Testis (tissue), 3 donors: Measurements from ENCODE around the gene OTUD6A. TPM values are rescaled to one million over a fixed set of nuclear protein-coding genes. Genes with fewer than 3 reads are reported as not detected.
A peak's percentile ranks its signal among the peaks of the same experiment; 100 is the strongest.

Experiments
- DNase-seq: peaks from one replicate; pipeline ENCODE4 v3.0.0-alpha.2; 2019
- H3K27ac ChIP-seq, 2 donors: fragments of 200-600 bp; sonication (generic); one replicate each; pipeline ENCODE4 v1.5.1; 2019
- H3K27me3 ChIP-seq: fragments of 200-600 bp; sonication (generic); one replicate; pipeline ENCODE4 v1.5.1; 2019
- H3K36me3 ChIP-seq: fragments of 200-600 bp; sonication (generic); one replicate; pipeline ENCODE4 v1.5.1; 2017; ENCODE audit warnings: low read depth; ENCODE audit errors: missing control alignments
- H3K4me1 ChIP-seq: fragments of 200-600 bp; sonication (generic); one replicate; pipeline ENCODE4 v1.5.1; 2019
- H3K4me3 ChIP-seq, 2 donors: fragments of 200-600 bp; sonication (generic); one replicate each; pipeline ENCODE4 v1.5.1; 2017 to 2019
- H3K9me3 ChIP-seq: fragments of 200-600 bp; sonication (generic); one replicate; pipeline ENCODE4 v1.5.1; 2017
- CTCF ChIP-seq, 3 experiments: fragments of 450-650 bp in 2 of 3; fragments of 200-600 bp in 1 of 3; sonication (generic) in 1 of 3; IDR thresholded peaks; one replicate each; pipeline ENCODE4 v1.5.1; 2016 to 2019; ENCODE audit warnings: antibody characterized with exemption in 3 of 3, mild to moderate bottlenecking in 2 of 3, moderate library complexity in 1 of 3
- POLR2A ChIP-seq: fragments of 450-650 bp; IDR thresholded peaks from one replicate; pipeline ENCODE4 v1.6.1; 2017; ENCODE audit warnings: antibody characterized with exemption, mild to moderate bottlenecking, moderate library complexity
- WGBS, 2 donors: methylation state at CpG; one replicate each; pipeline ENCODE4 v1.1.5; 2018; 5-methylcytosine and 5-hydroxymethylcytosine counted together
- intact Hi-C: fragments of 100-400 bp; cut with DNase I; formaldehyde crosslinking; loops from one replicate; pipeline ENCODE4 v1.15.1; 2023; ENCODE audit warnings: low total_unique reads
- polyA plus RNA-seq: library from polyadenylated mRNA; stranded (reverse); fragments of 350-450 nt; fragmentation: Illumina TruSeq; extraction: RNeasy Lipid Tissue Mini Kit (QIAGEN cat#74804); gene quantifications from one replicate; pipeline ENCODE4 v1.2.3, GENCODE V29; 2014; ENCODE audit warnings: low read depth, low replicate concordance; ENCODE audit not compliant: insufficient read depth
- total RNA-seq, 2 donors: library from RNA; depleted of rRNA; stranded (reverse); fragments of >200 nt; gene quantifications; one replicate each; pipeline ENCODE4 v1.2.3, GENCODE V29; 2016

The OTUD6A gene
- total and polyA plus RNA-seq, 3 donors from 2014 or later: 6.9 to 17.9 (median 8.1) TPM

- no peaks in the 10 kb centered on the region for H3K36me3 ChIP-seq
- TF ChIP-seq CTCF (IDR thresholded peaks at IDR 0.05) (no peak), POLR2A (no peak)
- no peak overlapping the region for H3K27ac ChIP-seq
- WGBS, 2 donors: 18 to 68% methylated on average over 2 to 8 of the region's 11 CpGs
- H3K9me3 ChIP-seq: no peaks in the 10 kb centered on the region
- no peaks in the 10 kb centered on the region for H3K4me1 ChIP-seq
- H3K4me3 ChIP-seq: no peak overlapping the region
- DNase-seq: no peak
- intact Hi-C loops: no loop called here
- H3K27me3 ChIP-seq: no peaks in the 10 kb centered on the region
These were observed 9.2 kb upstream of the OTUD6A start for GRCh38 chrX:70052895-70053615.

DNA sequence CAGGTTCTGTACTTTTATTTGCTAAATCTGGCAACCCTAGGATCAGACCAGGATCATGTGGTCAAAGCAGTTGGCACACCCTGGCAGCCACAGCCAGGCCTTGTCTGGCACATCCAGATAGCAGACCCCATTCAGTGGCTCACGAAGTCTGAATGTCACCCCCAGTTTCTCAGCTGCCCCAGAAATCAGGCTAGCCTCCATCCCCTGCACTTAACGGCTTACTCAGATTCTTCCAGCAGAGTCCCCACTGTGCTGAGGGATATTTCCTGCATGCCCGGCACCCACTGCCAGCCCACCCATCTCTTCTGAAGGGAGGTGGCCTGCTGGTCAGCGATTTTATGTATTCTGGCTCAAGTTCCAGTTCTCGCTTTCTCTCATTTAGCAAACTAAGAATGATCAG, 7.9 kb upstream of the OTUD6A start:
- Histone ChIP-seq H3K4me3 (no peak overlapping the region), H3K36me3 (no peaks in the 10 kb centered on the region), H3K9me3 (no peaks in the 10 kb centered on the region), H3K27ac (no peak overlapping the region), H3K27me3 (no peaks in the 10 kb centered on the region), H3K4me1 (no peaks in the 10 kb centered on the region)
- no peak for TF ChIP-seq POLR2A
- TF ChIP-seq CTCF (IDR thresholded peaks at IDR 0.05): no peak
- 89 to 92% methylated on average over 3 to 5 of the region's 5 CpGs for WGBS, 2 donors
- no peak for DNase-seq
- intact Hi-C loops: no loop called here

- WGBS, 2 donors: 53 to 79% methylated on average over 9 to 52 of the region's 52 CpGs
- H3K4me3 ChIP-seq: peak overlapping the region; percentile 7
- TF ChIP-seq POLR2A (no peak), CTCF (IDR thresholded peaks at IDR 0.05) (no peak)
- H3K27ac ChIP-seq: no peak overlapping the region
- H3K4me1 ChIP-seq: no peaks in the 10 kb centered on the region
- H3K9me3 ChIP-seq: no peaks in the 10 kb centered on the region
- H3K36me3 ChIP-seq: no peaks in the 10 kb centered on the region
- intact Hi-C loops: no loop called here
- no peaks in the 10 kb centered on the region for H3K27me3 ChIP-seq
- DNase-seq: peak; percentile 14
These were observed 799 bp downstream of the OTUD6A start for GRCh38 chrX:70062961-70063550.

DNA sequence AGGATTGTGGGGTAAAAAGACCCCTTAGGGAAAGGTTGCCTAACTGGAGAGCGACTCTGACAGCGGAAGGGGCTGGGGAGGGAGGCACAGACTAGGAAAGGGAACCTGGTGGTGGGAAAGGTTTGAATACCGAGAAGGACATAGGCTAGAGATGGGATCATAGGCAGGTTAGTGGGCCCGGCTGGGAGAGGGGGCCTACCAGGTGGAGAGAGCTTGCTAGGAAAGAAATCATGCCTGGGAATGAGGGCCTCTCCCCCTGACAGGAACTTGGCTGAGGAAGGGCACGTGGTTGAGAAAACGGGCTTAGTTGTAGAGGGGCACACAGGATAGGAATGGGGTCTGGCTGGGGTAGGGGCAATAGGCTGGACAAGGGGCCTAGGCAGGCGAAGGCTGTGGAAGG, 4.4 kb downstream of the OTUD6A start:
- H3K36me3 ChIP-seq: no peaks in the 10 kb centered on the region
- no peak overlapping the region for H3K27ac ChIP-seq
- intact Hi-C loops: no loop called here
- no peaks in the 10 kb centered on the region for H3K27me3 ChIP-seq
- DNase-seq: no peak
- no peaks in the 10 kb centered on the region for H3K4me1 ChIP-seq
- TF ChIP-seq CTCF (IDR thresholded peaks at IDR 0.05) (no peak), POLR2A (no peak)
- no peak overlapping the region for H3K4me3 ChIP-seq
- WGBS, 2 donors: 95 to 99% methylated on average over 7 of the region's 7 CpGs
- H3K9me3 ChIP-seq: no peaks in the 10 kb centered on the region

GRCh38 chrX:70079297-70079696, 17.0 kb downstream of the OTUD6A start:
- H3K27ac ChIP-seq: no peak overlapping the region
- intact Hi-C loops: no loop called here
- TF ChIP-seq CTCF (IDR thresholded peaks at IDR 0.05): no peak
- TF ChIP-seq POLR2A: no peak
- no peaks in the 10 kb centered on the region for H3K4me1 ChIP-seq
- WGBS, 2 donors: 91 to 97% methylated on average over 4 to 5 of the region's 5 CpGs
- no peaks in the 10 kb centered on the region for H3K36me3 ChIP-seq
- no peaks in the 10 kb centered on the region for H3K27me3 ChIP-seq
- no peak for DNase-seq
- H3K4me3 ChIP-seq: no peak overlapping the region
- H3K9me3 ChIP-seq: no peaks in the 10 kb centered on the region
